Measurements from ENCODE around the gene GRIA4. TPM values are rescaled to one million over a fixed set of nuclear protein-coding genes. Genes with fewer than 3 reads are reported as not detected.

Gene GRIA4
- total and polyA plus RNA-seq, 7 donors = 0.23 to 6.6 (median 1.9) TPM

- H3K4me3 ChIP-seq = no peak overlapping the region
- H3K9me3 ChIP-seq = no peaks in the 10 kb centered on the region
- H3K27me3 ChIP-seq = no peaks in the 10 kb centered on the region
- DNase-seq = no peak
- intact Hi-C loops (cut with DNase I) = no loop called here
- 85% methylated on average over 11 of the region's 11 CpGs for WGBS, 2 donors
- H3K36me3 ChIP-seq = no peaks in the 10 kb centered on the region
- H3K4me1 ChIP-seq = no peaks in the 10 kb centered on the region
- TF ChIP-seq EP300 (IDR thresholded peaks at IDR 0.05) (no peak), POLR2A (IDR thresholded peaks at IDR 0.05) (no peak), CTCF (IDR thresholded peaks at IDR 0.05) (no peak), POLR2AphosphoS5 (IDR thresholded peaks at IDR 0.05) (no peak)
- H3K27ac ChIP-seq = no peak overlapping the region
Measured at GRCh38 chr11:105719073-105719822, 109.4 kb downstream of the GRIA4 start.

GRCh38 chr11:105720096-105720495, 110.2 kb downstream of the GRIA4 start:
- intact Hi-C loops (cut with DNase I) = no loop called here
- H3K4me3 ChIP-seq = no peak overlapping the region
- no peak for TF ChIP-seq EP300 (IDR thresholded peaks at IDR 0.05)
- TF ChIP-seq CTCF (IDR thresholded peaks at IDR 0.05) = no peak
- no peak for TF ChIP-seq POLR2AphosphoS5 (IDR thresholded peaks at IDR 0.05)
- no peak for TF ChIP-seq POLR2A (IDR thresholded peaks at IDR 0.05)
- H3K9me3 ChIP-seq = no peaks in the 10 kb centered on the region
- H3K27me3 ChIP-seq = no peaks in the 10 kb centered on the region
- WGBS, 2 donors = 80 to 88% methylated on average over 2 of the region's 2 CpGs
- DNase-seq = no peak
- no peaks in the 10 kb centered on the region for H3K4me1 ChIP-seq
- H3K27ac ChIP-seq = no peak overlapping the region
- H3K36me3 ChIP-seq = no peaks in the 10 kb centered on the region

GRCh38 chr11:105723269-105723668, 113.4 kb downstream of the GRIA4 start:
- DNase-seq = no peak
- Histone ChIP-seq H3K9me3 (no peaks in the 10 kb centered on the region), H3K27ac (no peak overlapping the region), H3K4me1 (no peaks in the 10 kb centered on the region), H3K36me3 (no peaks in the 10 kb centered on the region), H3K4me3 (no peak overlapping the region), H3K27me3 (no peaks in the 10 kb centered on the region)
- intact Hi-C loops (cut with DNase I) = no loop called here
- TF ChIP-seq EP300 (IDR thresholded peaks at IDR 0.05) (no peak), CTCF (IDR thresholded peaks at IDR 0.05) (no peak), POLR2AphosphoS5 (IDR thresholded peaks at IDR 0.05) (no peak), POLR2A (IDR thresholded peaks at IDR 0.05) (no peak)
- 79 to 86% methylated on average over 3 of the region's 3 CpGs for WGBS, 2 donors

- Histone ChIP-seq H3K4me3 (no peak overlapping the region), H3K4me1 (no peaks in the 10 kb centered on the region), H3K27me3 (no peaks in the 10 kb centered on the region), H3K27ac (no peak overlapping the region), H3K36me3 (no peaks in the 10 kb centered on the region), H3K9me3 (no peaks in the 10 kb centered on the region)
- DNase-seq = no peak
- intact Hi-C loops (cut with DNase I) = no loop called here
- 90 to 92% methylated on average over 3 of the region's 3 CpGs for WGBS, 2 donors
- TF ChIP-seq CTCF (IDR thresholded peaks at IDR 0.05) (no peak), POLR2A (IDR thresholded peaks at IDR 0.05) (no peak), POLR2AphosphoS5 (IDR thresholded peaks at IDR 0.05) (no peak), EP300 (IDR thresholded peaks at IDR 0.05) (no peak)
Measured at GRCh38 chr11:105732611-105733010, 122.7 kb downstream of the GRIA4 start.

GRCh38 chr11:105734426-105734825, 124.6 kb downstream of the GRIA4 start:
- H3K4me3 ChIP-seq = no peak overlapping the region
- H3K27ac ChIP-seq = no peak overlapping the region
- no peaks in the 10 kb centered on the region for H3K4me1 ChIP-seq
- TF ChIP-seq EP300 (IDR thresholded peaks at IDR 0.05) (no peak), CTCF (IDR thresholded peaks at IDR 0.05) (no peak)
- intact Hi-C loops (cut with DNase I) = no loop called here
- WGBS, 2 donors = 9 to 64% methylated on average over 1 of the region's 1 CpG
- H3K27me3 ChIP-seq = no peaks in the 10 kb centered on the region
- no peaks in the 10 kb centered on the region for H3K9me3 ChIP-seq
- DNase-seq = no peak
- H3K36me3 ChIP-seq = no peaks in the 10 kb centered on the region

All from sigmoid colon (tissue), 7 donors.